SK-N-SH treated with all-trans-retinoic acid at 6 μM for 48 hours (cell line): ENCODE results near the gene ISG20.

ENCODE experiments used
- ATAC-seq: fragments of 200-7000 bp; cut with Tn5 transposase; 3 replicates; pipeline ENCODE4 v1.9.1; 2020; ENCODE audit warnings: mild to moderate bottlenecking, moderate library complexity
- ARNTL ChIP-seq: fragments of 450-650 bp; formaldehyde crosslinking; IDR thresholded peaks from 2 replicates; pipeline ENCODE4 v1.5.0; 2020; ENCODE audit warnings: low read depth, mild to moderate bottlenecking, moderate library complexity, borderline replicate concordance
- BACH2 ChIP-seq: fragments of 250-450 bp; sonication (Bioruptor Pico); IDR thresholded peaks from 2 replicates; pipeline ENCODE4 v1.9.0; 2021; ENCODE audit warnings: mild to moderate bottlenecking, borderline replicate concordance
- CREB5 ChIP-seq: fragments of 250-450 bp; sonication (Bioruptor Pico); IDR thresholded peaks from 2 replicates; pipeline ENCODE4 v1.5.1; 2020; ENCODE audit warnings: low read depth, mild to moderate bottlenecking, moderate library complexity
- CSDC2 ChIP-seq: fragments of 250-450 bp; sonication (Bioruptor Pico); IDR thresholded peaks from 2 replicates; pipeline ENCODE4 v1.5.0; 2020; ENCODE audit warnings: mild to moderate bottlenecking, moderate library complexity
- CSRNP3 ChIP-seq: fragments of 250-450 bp; sonication (Bioruptor Pico); IDR thresholded peaks from 2 replicates; pipeline ENCODE4 v1.5.1; 2021; ENCODE audit warnings: mild to moderate bottlenecking, moderate library complexity
- ESRRG ChIP-seq: fragments of 250-450 bp; sonication (Bioruptor Pico); IDR thresholded peaks from 2 replicates; pipeline ENCODE4 v1.6.1; 2021; ENCODE audit warnings: mild to moderate bottlenecking
- GLIS3 ChIP-seq: fragments of 250-450 bp; sonication (Bioruptor Pico); IDR thresholded peaks from 2 replicates; pipeline ENCODE4 v1.5.0; 2020; ENCODE audit warnings: mild to moderate bottlenecking, moderate library complexity
- ISL1 ChIP-seq: fragments of 250-450 bp; sonication (Bioruptor Pico); IDR thresholded peaks from 2 replicates; pipeline ENCODE4 v2.1.2; 2022; ENCODE audit warnings: mild to moderate bottlenecking, moderate library complexity
- POU6F1 ChIP-seq: fragments of 250-450 bp; sonication (Bioruptor Pico); IDR thresholded peaks from 2 replicates; pipeline ENCODE4 v1.8.0; 2021; ENCODE audit warnings: low read depth, mild to moderate bottlenecking, moderate library complexity, borderline replicate concordance
- PPARA ChIP-seq: fragments of 250-450 bp; sonication (Bioruptor Pico); IDR thresholded peaks from 2 replicates; pipeline ENCODE4 v1.5.0; 2020; ENCODE audit warnings: mild to moderate bottlenecking, borderline replicate concordance
- SNAI2 ChIP-seq: fragments of 250-450 bp; sonication (Bioruptor Pico); IDR thresholded peaks from 2 replicates; pipeline ENCODE4 v1.5.0; 2020; ENCODE audit warnings: mild to moderate bottlenecking, moderate library complexity
- TCF4 ChIP-seq: fragments of 250-450 bp; sonication (Bioruptor Pico); IDR thresholded peaks from 2 replicates; pipeline ENCODE4 v1.8.0; 2021; ENCODE audit warnings: mild to moderate bottlenecking, moderate library complexity, borderline replicate concordance
- TOX ChIP-seq: fragments of 250-450 bp; sonication (Bioruptor Pico); IDR thresholded peaks from 2 replicates; pipeline ENCODE4 v1.8.0; 2021; ENCODE audit warnings: mild to moderate bottlenecking, moderate library complexity, borderline replicate concordance
- TSHZ2 ChIP-seq: fragments of 250-450 bp; sonication (Bioruptor Pico); IDR thresholded peaks from 2 replicates; pipeline ENCODE4 v1.5.0; 2020; ENCODE audit warnings: mild to moderate bottlenecking, moderate library complexity
- ZC3H10 ChIP-seq: fragments of 250-450 bp; sonication (Bioruptor Pico); IDR thresholded peaks from 2 replicates; pipeline ENCODE4 v1.5.1; 2021; ENCODE audit warnings: mild to moderate bottlenecking, moderate library complexity
- ZFP3 ChIP-seq: fragments of 250-450 bp; sonication (Bioruptor Pico); IDR thresholded peaks from 2 replicates; pipeline ENCODE4 v1.5.0; 2020; ENCODE audit warnings: mild to moderate bottlenecking, moderate library complexity
- ZFP30 ChIP-seq: fragments of 450-650 bp; formaldehyde crosslinking; IDR thresholded peaks from 2 replicates; pipeline ENCODE4 v1.5.0; 2022; ENCODE audit warnings: mild to moderate bottlenecking, moderate library complexity
- ZNF565 ChIP-seq: fragments of 450-650 bp; formaldehyde crosslinking; conservative IDR thresholded peaks from 2 replicates; pipeline ENCODE4 v1.5.0; 2020; ENCODE audit warnings: low read depth, mild to moderate bottlenecking, moderate library complexity
- ZNF70 ChIP-seq: fragments of 450-650 bp; formaldehyde crosslinking; IDR thresholded peaks from 2 replicates; pipeline ENCODE4 v1.5.0; 2020; ENCODE audit warnings: mild to moderate bottlenecking, moderate library complexity
- ZNF8 ChIP-seq: fragments of 450-650 bp; formaldehyde crosslinking; IDR thresholded peaks from 2 replicates; pipeline ENCODE4 v1.5.0; 2020; ENCODE audit warnings: mild to moderate bottlenecking, moderate library complexity

ISG20 gene

GRCh38 chr15:88636654-88637053, 2.2 kb upstream of the ISG20 start (continued):
- TF ChIP-seq BACH2 (CRISPR knock-in tag) (no peak), ZNF70 (CRISPR knock-in tag) (no peak), SNAI2 (CRISPR knock-in tag) (no peak), POU6F1 (no peak)

- no peak for TF ChIP-seq ZNF565
- no peak for TF ChIP-seq ZNF8 (CRISPR knock-in tag)
- no peak for TF ChIP-seq TSHZ2 (CRISPR knock-in tag)
- TF ChIP-seq CSDC2, result no peak
- no peak for TF ChIP-seq CSRNP3
- no peak for TF ChIP-seq ZFP30
- TF ChIP-seq ZFP3 (CRISPR knock-in tag), result no peak
- no peak for TF ChIP-seq POU6F1
- no peak for TF ChIP-seq ISL1 (CRISPR knock-in tag)
- no peak for TF ChIP-seq ARNTL (CRISPR knock-in tag)
- no peak for TF ChIP-seq ZC3H10 (CRISPR knock-in tag)
- no peak for TF ChIP-seq PPARA
- no peak for TF ChIP-seq TOX (CRISPR knock-in tag)
- TF ChIP-seq ZNF70 (CRISPR knock-in tag), result no peak
- no peak for TF ChIP-seq GLIS3 (CRISPR knock-in tag)
- TF ChIP-seq BACH2 (CRISPR knock-in tag), result no peak
- TF ChIP-seq TCF4 (CRISPR knock-in tag), result no peak
- TF ChIP-seq ESRRG, result no peak
- TF ChIP-seq, all 23 proteins: peak for 0
- ATAC-seq, result no peak
Observed at GRCh38 chr15:88637436-88637835, 1.4 kb upstream of the ISG20 start.

- peak; percentile 29 for ATAC-seq
- TF ChIP-seq TCF4 (CRISPR knock-in tag) (no peak), ESRRG (no peak), ZFP3 (CRISPR knock-in tag) (no peak), GLIS3 (CRISPR knock-in tag) (no peak), SNAI2 (CRISPR knock-in tag) (no peak), PPARA (no peak), CSRNP3 (no peak), TSHZ2 (CRISPR knock-in tag) (no peak), POU6F1 (no peak), ZNF565 (no peak), BACH2 (CRISPR knock-in tag) (no peak), ZFP30 (no peak), CREB5 (no peak), CSDC2 (no peak), TOX (CRISPR knock-in tag) (no peak), ZNF70 (CRISPR knock-in tag) (no peak), ARNTL (CRISPR knock-in tag) (no peak)
Observed at GRCh38 chr15:88637841-88638625, 783 bp upstream of the ISG20 start.
